HL-60 (cell line): Measurements from ENCODE around the gene SPACA6.
A peak's percentile ranks its signal among the peaks of the same experiment; 100 is the strongest.

Source experiments
- DNase-seq, 2 experiments: peaks; one replicate each; pipeline ENCODE4 v3.0.0-alpha.2; 2010 to 2020; ENCODE audit warnings: low read depth in 1 of 2, low spot score in 1 of 2
- H3K27ac ChIP-seq: fragments of 250-450 bp; sonication (Bioruptor Pico); replicated peaks from 2 replicates; pipeline ENCODE4 v1.5.1; 2020; ENCODE audit warnings: mild to moderate bottlenecking, moderate library complexity
- H3K27me3 ChIP-seq: fragments of 250-450 bp; sonication (Bioruptor Pico); 2 replicates; pipeline ENCODE4 v1.5.1; 2021; ENCODE audit warnings: mild to moderate bottlenecking, moderate library complexity; ENCODE audit not compliant: insufficient read depth, poor library complexity, severe bottlenecking
- H3K4me3 ChIP-seq: replicated peaks from 2 replicates; pipeline ENCODE4 v1.5.1; 2011; ENCODE audit warnings: mild to moderate bottlenecking, control low read depth, low read length; ENCODE audit not compliant: insufficient read depth
- CTCF ChIP-seq: IDR thresholded peaks from one replicate; pipeline ENCODE4 v1.5.1; 2011; ENCODE audit warnings: low read length, control low read depth, inconsistent platforms; ENCODE audit not compliant: insufficient read depth
- GABPA ChIP-seq: IDR thresholded peaks from 2 replicates; pipeline ENCODE4 v1.6.1; 2012; ENCODE audit warnings: low read depth
- POLR2AphosphoS5 ChIP-seq: IDR thresholded peaks from 2 replicates; pipeline ENCODE4 v1.6.1; 2012; ENCODE audit warnings: low read depth
- SPI1 ChIP-seq: IDR thresholded peaks from 2 replicates; pipeline ENCODE4 v1.6.1; 2012; ENCODE audit warnings: low read depth, mild to moderate bottlenecking, borderline replicate concordance
- TF ChIP-seq, protein P1 (sequence below): IDR thresholded peaks from 2 replicates; pipeline ENCODE4 v1.6.1; 2012; ENCODE audit warnings: low read depth; ENCODE audit not compliant: insufficient replicate concordance

Gene SPACA6

GRCh38 chr19:51743405-51743804, 50.3 kb downstream of the SPACA6 start:
- TF ChIP-seq GABPA (no peak), SPI1 (no peak)

GRCh38 chr19:51746731-51747130, 53.6 kb downstream of the SPACA6 start:
- no peak overlapping the region for H3K27ac ChIP-seq
- H3K27me3 ChIP-seq, result no peaks in the 10 kb centered on the region
- H3K4me3 ChIP-seq, result no peak overlapping the region
- TF ChIP-seq POLR2AphosphoS5 (no peak), SPI1 (no peak), CTCF (no peak), GABPA (no peak)
- TF ChIP-seq, protein P1, sequence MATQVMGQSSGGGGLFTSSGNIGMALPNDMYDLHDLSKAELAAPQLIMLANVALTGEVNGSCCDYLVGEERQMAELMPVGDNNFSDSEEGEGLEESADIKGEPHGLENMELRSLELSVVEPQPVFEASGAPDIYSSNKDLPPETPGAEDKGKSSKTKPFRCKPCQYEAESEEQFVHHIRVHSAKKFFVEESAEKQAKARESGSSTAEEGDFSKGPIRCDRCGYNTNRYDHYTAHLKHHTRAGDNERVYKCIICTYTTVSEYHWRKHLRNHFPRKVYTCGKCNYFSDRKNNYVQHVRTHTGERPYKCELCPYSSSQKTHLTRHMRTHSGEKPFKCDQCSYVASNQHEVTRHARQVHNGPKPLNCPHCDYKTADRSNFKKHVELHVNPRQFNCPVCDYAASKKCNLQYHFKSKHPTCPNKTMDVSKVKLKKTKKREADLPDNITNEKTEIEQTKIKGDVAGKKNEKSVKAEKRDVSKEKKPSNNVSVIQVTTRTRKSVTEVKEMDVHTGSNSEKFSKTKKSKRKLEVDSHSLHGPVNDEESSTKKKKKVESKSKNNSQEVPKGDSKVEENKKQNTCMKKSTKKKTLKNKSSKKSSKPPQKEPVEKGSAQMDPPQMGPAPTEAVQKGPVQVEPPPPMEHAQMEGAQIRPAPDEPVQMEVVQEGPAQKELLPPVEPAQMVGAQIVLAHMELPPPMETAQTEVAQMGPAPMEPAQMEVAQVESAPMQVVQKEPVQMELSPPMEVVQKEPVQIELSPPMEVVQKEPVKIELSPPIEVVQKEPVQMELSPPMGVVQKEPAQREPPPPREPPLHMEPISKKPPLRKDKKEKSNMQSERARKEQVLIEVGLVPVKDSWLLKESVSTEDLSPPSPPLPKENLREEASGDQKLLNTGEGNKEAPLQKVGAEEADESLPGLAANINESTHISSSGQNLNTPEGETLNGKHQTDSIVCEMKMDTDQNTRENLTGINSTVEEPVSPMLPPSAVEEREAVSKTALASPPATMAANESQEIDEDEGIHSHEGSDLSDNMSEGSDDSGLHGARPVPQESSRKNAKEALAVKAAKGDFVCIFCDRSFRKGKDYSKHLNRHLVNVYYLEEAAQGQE, result no peak
- no peak for DNase-seq

More at GRCh38 chr19:51743405-51743804, 50.3 kb downstream of the SPACA6 start:
- Histone ChIP-seq H3K27ac (no peak overlapping the region), H3K4me3 (no peak overlapping the region), H3K27me3 (no peaks in the 10 kb centered on the region)
- no peak for DNase-seq

GRCh38 chr19:51749979-51750378, 56.8 kb downstream of the SPACA6 start:
- Histone ChIP-seq H3K4me3 (no peak overlapping the region), H3K27me3 (no peaks in the 10 kb centered on the region), H3K27ac (peak overlapping the region; percentile 28)
- TF ChIP-seq POLR2AphosphoS5, result no peak
- TF ChIP-seq CTCF, result no peak
- no peak for TF ChIP-seq SPI1
- no peak for TF ChIP-seq GABPA
- TF ChIP-seq, protein P1, result no peak
- DNase-seq, result no peak

DNA sequence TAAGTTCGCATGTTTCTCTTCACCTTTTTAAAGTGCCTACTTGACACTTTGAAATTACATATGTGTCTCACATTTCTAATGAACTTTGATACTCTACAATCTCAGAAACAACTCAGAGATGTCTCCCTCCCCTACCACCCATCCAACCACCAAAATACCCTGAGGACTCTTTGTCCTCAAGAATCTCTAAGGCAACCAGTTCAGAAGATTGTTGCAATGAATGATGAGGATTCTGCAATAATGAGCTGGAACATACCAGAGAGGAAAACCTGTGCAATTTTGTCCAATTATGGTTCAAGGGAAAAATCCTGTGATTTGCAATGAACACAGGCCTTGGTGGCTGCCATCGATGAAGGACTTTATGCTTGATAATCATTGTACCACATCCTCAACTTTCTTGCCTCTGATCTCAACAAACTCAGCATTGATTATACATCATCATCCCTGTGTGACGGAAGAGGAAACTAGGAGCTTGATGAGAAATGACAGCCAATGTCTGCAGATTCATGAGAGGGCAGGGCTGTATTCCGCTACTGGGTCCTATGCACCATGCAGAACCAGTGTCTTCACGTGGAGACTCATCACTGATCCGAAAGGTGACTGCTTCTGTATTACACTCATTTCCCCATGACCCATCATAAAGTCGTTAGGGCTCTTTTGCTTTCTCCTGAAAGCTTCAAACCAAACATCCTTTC, 57.4 kb downstream of the SPACA6 start:
- DNase-seq, result no peak
- peak overlapping the region; percentile 4 for H3K4me3 ChIP-seq
- peak overlapping the region; percentile 45 for H3K27ac ChIP-seq
- no peak for TF ChIP-seq CTCF
- TF ChIP-seq POLR2AphosphoS5, result no peak
- TF ChIP-seq, protein P1, result no peak
- no peak for TF ChIP-seq GABPA
- no peak for TF ChIP-seq SPI1
- no peaks in the 10 kb centered on the region for H3K27me3 ChIP-seq
